ENCODE results near the gene SPATS2. TPM values are rescaled to one million over a fixed set of nuclear protein-coding genes. Genes with fewer than 3 reads are reported as not detected.

The SPATS2 gene
- total RNA-seq, 2 donors from 2014 or later, result 17.2 to 21.9 TPM

- H3K9ac ChIP-seq (ENCODE audit: low read depth in 2 of 2, low read length in 2 of 2), result no peak overlapping the region
- TF ChIP-seq, protein P1, sequence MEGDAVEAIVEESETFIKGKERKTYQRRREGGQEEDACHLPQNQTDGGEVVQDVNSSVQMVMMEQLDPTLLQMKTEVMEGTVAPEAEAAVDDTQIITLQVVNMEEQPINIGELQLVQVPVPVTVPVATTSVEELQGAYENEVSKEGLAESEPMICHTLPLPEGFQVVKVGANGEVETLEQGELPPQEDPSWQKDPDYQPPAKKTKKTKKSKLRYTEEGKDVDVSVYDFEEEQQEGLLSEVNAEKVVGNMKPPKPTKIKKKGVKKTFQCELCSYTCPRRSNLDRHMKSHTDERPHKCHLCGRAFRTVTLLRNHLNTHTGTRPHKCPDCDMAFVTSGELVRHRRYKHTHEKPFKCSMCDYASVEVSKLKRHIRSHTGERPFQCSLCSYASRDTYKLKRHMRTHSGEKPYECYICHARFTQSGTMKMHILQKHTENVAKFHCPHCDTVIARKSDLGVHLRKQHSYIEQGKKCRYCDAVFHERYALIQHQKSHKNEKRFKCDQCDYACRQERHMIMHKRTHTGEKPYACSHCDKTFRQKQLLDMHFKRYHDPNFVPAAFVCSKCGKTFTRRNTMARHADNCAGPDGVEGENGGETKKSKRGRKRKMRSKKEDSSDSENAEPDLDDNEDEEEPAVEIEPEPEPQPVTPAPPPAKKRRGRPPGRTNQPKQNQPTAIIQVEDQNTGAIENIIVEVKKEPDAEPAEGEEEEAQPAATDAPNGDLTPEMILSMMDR (IDR thresholded peaks at IDR 0.05), result no peak
- H3K4me3 ChIP-seq, result no peak overlapping the region
- H3K9me3 ChIP-seq, result no peaks in the 10 kb centered on the region
- H3K27me3 ChIP-seq, result peaks cover 12% of the 10 kb centered on the region
- no peaks in the 10 kb centered on the region for H3K36me3 ChIP-seq
- no peak overlapping the region for H3K27ac ChIP-seq
- intact Hi-C loops (cut with DNase I), result no loop called here
- no peak for DNase-seq
- H3K4me1 ChIP-seq, result no peaks in the 10 kb centered on the region
Measured at GRCh38 chr12:49545815-49546214, 178.6 kb downstream of the SPATS2 start.

DNA sequence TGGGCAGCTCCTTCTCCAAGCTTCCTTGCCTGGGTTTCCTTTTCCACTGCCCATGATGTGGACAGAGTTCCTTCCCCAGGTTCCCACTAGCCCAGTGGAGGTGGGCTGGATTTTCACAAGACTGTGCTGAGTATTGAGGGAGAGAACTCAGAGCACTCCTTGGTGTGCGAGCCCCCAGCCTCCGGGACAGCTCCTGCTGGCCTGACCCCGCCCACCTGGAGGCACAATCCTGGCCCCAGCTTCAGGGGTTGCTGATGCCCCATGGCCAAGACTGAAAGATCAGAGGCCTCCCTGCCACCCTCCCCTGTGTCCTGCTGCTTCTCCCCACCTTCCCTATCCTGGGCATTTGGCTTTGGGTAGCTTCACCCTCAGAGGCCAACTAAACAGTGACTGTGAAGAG lies 179.2 kb downstream of the SPATS2 start:
- DNase-seq, result no peak
- Histone ChIP-seq H3K4me1 (no peaks in the 10 kb centered on the region), H3K9me3 (no peaks in the 10 kb centered on the region), H3K4me3 (no peak overlapping the region), H3K9ac (ENCODE audit: low read depth in 2 of 2, low read length in 2 of 2) (no peak overlapping the region), H3K36me3 (no peaks in the 10 kb centered on the region), H3K27me3 (peaks cover 10% of the 10 kb centered on the region), H3K27ac (no peak overlapping the region)
- intact Hi-C loops (cut with DNase I), result no loop called here
- TF ChIP-seq, protein P1 (IDR thresholded peaks at IDR 0.05), result no peak

DNA sequence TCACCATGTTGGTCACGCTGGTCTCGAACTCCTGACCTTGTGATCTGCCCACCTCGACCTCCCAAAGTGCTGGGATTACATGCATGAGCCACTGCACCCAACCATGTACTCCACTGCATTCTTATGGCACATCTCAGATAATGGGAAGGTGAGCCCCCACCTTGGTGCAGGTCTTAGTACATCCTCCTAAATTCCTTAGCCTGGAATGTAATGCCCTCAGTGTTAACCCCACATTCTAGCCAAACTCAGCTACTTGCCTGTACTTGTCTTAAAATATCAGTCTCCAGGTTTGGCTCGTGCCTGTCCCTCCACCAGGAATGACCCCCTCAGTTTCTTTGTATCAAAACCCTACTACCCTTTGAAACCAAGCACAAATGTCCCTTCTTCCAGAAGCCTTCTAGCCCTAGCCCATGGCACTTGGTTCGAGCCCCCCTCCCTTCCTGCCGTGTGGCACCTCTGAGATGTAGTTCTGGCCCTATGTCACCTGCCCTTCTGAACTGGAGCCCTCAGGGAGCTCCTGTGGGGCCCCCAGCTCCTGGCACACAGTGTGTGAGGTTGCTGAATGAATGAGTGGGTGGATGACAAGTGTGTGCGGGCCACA lies 179.9 kb downstream of the SPATS2 start:
- Histone ChIP-seq H3K9ac (ENCODE audit: low read depth in 2 of 2, low read length in 2 of 2) (no peak overlapping the region), H3K4me3 (no peak overlapping the region), H3K4me1 (no peaks in the 10 kb centered on the region), H3K27ac (no peak overlapping the region), H3K9me3 (no peaks in the 10 kb centered on the region), H3K36me3 (no peaks in the 10 kb centered on the region), H3K27me3 (peaks cover 10% of the 10 kb centered on the region)
- intact Hi-C loops (cut with DNase I), result no loop called here
- TF ChIP-seq, protein P1 (IDR thresholded peaks at IDR 0.05), result no peak
- no peak for DNase-seq

DNA sequence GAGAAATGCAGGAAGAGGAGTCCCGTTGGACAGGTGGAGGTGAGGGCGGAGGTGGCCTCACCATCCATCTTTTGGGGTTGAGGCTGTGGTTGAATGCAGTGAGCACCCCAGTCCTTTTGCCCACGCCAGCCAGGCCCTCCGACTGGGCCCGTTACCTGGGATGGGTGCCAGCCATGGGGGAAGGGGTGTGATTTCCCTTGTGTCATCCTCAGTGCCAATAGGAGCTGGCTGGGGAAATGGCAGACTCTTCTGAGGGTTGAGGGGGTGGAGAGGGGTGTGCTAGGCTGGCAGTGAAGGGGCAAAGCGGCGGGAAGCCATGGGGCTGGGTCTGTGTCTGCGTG lies 181.2 kb downstream of the SPATS2 start:
- no peak for DNase-seq
- intact Hi-C loops (cut with DNase I), result no loop called here
- Histone ChIP-seq H3K36me3 (no peaks in the 10 kb centered on the region), H3K4me3 (peak overlapping the region; percentile 1), H3K4me1 (no peaks in the 10 kb centered on the region), H3K27me3 (peaks cover 10% of the 10 kb centered on the region), H3K9ac (ENCODE audit: low read depth in 2 of 2, low read length in 2 of 2) (no peak overlapping the region), H3K9me3 (no peaks in the 10 kb centered on the region), H3K27ac (no peak overlapping the region)
- TF ChIP-seq, protein P1 (IDR thresholded peaks at IDR 0.05), result no peak

- peaks cover 10% of the 10 kb centered on the region for H3K27me3 ChIP-seq
- peak overlapping the region; percentile 1 for H3K4me3 ChIP-seq
- no peaks in the 10 kb centered on the region for H3K36me3 ChIP-seq
- TF ChIP-seq, protein P1 (IDR thresholded peaks at IDR 0.05), result no peak
- no peak for DNase-seq
- no peaks in the 10 kb centered on the region for H3K4me1 ChIP-seq
- H3K9me3 ChIP-seq, result no peaks in the 10 kb centered on the region
- no peak overlapping the region for H3K27ac ChIP-seq
- intact Hi-C loops (cut with DNase I), result no loop called here
- peak overlapping the region in 1 of 2 donors; percentile 16 for H3K9ac ChIP-seq (ENCODE audit: low read depth in 2 of 2, low read length in 2 of 2)
Measured at GRCh38 chr12:49548822-49549648, 181.8 kb downstream of the SPATS2 start.
